HG03460 (cell line): Measurements from ENCODE around the gene E2F2.

Experiments
- ATAC-seq: cut with Tn5 transposase; IDR thresholded peaks from one replicate; pipeline ENCODE4 v1.9.1; 2021; ENCODE audit not compliant: unreplicated experiment

Gene E2F2

DNA sequence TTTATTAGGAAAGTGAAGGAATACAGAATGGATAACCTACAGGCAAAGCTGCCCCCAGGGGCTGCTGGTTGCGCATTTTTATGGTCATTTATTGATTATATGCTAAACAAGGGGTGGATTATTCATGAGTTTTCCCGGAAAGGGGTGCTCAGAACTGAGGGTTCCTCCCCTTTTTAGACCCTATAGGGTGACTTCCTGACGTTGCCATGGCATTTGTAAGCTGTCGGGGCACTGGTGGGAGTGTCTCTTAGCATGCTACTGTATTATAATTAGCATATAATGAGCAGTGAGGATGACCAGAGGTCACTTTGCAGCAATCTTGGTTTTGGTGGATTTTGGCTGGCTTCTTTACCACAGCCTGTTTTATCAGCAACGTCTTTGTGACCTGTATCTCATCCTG is 41.2 kb downstream of the E2F2 start:
- ATAC-seq, result no peak

DNA sequence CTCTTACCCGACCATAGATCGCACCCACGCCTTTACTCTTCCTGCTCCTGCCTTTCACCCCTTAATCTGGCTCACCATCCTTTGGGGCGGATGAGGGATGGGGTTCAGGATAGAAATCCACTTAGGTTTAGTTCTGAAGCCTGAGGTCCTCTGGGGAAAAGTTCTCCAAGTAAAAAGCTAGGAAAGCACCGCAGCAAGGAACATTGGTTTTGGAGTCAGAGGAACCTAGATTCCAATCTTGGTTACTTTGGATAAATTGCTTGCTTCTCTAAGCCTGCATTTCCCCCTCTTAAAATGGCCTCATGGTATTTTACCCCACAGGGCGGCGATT is 46.1 kb downstream of the E2F2 start:
- no peak for ATAC-seq

- peak; percentile 49 for ATAC-seq
Observed at GRCh38 chr1:23484253-23485001, 46.6 kb downstream of the E2F2 start.

- ATAC-seq, result no peak
Observed at GRCh38 chr1:23483321-23484252, 47.4 kb downstream of the E2F2 start, which contains the start of gene ASAP3. Gene ASAP3, minus strand, starts transcription at chr1:23484179. Its CDS starts 46 bp downstream, at chr1:23484133.

GRCh38 chr1:23481904-23482303 is 49.1 kb downstream of the E2F2 start:
- ATAC-seq, result no peak

- ATAC-seq, result no peak
Observed at GRCh38 chr1:23481026-23481597, 49.9 kb downstream of the E2F2 start.

DNA sequence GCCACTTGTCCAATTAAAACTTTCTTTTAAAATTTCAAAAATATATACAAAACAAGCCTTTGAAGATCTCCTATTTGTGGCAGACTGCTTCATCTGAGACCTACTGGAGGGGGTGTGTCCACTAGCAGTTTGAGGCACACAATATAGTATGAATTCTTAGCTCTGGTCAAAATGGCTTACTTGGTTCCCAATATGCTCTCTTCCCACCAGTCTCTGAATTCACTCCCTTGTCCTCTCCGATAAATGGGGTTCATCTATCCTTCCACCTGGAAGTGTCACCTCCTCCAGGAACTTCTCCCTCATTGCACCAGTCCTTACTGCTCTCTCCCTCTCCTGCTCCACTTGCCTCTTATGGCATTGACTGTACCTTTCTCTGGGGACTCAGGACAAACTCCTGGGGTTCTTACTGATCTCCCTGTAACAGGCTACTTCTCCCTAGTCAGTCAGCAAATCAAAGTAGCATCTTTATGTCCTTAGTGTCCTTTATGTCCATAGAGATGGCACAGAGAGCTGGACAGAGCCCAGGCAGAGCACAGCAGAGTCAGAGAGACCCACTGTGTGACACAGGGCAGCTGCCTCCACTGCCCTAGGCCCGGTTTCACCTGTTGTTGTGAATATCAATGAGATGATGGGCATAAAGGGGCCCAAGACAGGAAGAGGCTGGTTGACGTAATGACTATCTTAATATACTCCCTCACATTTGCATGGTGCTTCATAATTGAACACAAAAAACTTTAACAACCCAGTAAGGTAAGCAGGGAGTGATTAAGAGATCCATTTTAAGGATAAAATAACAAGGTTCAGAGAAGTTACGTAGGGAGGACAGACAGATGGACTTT is 50.6 kb downstream of the E2F2 start:
- no peak for ATAC-seq

- ATAC-seq, result no peak
Observed at GRCh38 chr1:23479666-23479941, 51.4 kb downstream of the E2F2 start.

- no peak for ATAC-seq
Observed at GRCh38 chr1:23478896-23479665, 52.0 kb downstream of the E2F2 start.

DNA sequence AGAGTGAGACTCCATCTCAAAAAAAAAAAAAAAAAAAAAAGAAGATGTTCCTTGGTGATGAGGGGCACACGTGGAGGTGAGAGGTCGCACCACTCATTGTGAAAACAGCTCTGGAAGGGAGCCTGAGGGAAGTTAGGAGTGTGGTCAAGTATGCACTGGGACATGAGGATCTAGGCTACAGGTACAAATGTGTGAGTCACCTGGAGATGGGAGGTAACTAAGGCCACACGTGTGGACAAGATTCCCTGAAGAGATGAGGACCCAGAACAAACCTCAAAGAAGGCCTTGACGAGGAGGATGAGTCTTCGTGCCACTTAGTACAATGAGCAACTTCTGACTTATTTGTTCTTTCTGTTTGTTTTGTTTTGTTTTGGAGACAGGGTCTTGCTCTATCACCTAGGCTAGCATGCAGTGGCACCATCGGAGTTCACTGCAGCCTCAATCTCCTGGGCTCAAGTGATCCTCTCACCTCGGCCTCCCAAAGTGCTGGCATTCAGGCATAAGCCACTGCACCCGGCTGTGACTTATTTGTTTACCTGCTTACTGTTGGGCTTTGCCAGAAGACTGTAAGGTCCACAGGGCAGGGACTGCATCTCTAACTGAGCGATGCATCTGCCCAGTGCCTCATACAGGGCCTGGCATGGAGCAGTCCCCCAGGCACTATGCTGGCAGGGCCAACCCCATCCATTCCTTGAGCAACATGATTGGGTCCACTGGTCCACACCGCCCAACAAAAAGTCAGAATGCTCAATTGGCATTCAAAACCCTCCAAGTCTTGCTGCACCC is 53.5 kb downstream of the E2F2 start:
- no peak for ATAC-seq

DNA sequence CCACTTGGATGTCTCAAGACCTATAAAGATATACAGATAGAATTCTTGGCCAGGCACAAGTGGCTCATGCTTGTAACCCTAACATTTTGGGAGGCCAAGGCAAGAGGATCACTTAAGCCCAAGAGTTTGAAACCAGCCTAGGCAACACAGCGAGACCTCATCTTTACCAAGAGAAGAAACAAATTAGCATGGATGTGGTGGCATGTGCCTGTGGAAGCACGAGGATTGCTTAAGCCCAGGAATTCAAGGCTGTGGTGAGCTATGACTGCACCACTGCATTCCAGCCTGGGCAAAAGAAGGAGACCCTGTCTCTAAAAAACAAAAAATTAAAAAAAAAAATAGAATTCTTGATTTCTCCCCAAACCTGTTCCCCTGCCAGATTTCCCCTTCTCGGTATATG is 55.4 kb downstream of the E2F2 start:
- no peak for ATAC-seq

DNA sequence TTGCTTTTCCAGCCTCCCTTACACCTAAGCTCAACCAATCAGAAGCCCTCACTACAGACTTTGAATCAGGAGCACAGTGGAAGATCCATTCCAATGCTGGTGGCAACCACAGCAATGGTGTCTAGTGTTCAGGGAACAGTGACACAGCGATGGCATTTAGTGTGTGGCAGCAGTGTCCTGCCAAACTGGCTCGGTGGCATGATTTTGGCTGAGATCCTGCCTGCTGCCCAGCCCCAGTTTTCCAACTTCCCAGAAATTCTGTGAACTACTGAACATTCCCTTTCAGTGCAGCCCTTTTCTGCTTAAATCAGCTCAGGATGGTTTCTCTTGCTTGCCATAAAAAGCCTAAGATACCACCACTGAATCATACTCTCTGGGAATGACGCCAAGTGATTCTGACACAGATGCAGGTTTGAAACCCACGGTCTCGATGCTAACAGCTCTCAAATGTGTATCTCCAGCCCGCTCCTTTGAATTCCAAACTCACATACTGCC is 55.9 kb downstream of the E2F2 start:
- no peak for ATAC-seq

DNA sequence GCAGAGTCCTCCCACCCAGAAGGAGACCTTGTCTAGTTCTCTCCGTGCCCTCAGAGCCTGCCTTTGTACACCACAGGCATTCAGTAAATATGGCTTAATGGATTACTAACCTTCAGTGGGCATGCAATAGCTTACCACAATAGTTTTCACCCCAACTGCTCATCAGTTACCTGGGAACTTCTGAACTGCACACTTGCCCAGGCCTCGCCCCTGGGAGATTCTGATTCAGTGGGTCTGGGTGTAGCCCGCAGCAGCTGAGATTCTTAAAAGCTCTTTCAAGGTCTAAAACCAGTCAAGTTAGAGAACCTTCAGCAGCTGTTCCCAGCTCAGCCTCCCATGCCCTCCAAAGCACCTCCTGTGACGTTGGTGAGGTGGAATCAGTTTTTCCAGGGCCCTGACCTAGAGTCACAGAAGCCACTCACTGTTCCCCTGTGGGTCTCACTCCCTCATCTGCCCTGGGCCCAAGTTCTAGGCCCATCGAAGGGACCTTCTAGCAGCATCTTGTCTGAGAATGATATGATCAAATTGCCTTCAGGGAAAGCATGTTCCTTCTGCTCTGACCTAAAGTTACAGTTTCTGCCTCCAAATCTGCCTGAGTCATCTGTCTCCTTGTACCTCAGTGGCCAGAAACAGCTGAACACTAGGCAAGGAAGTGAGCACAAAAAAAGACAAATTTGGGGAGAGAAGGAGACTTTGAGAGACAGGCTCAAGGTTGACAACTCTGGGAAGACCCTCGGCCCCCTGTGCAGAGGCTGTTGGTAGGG is 57.8 kb downstream of the E2F2 start:
- ATAC-seq, result no peak

- no peak for ATAC-seq
Observed at GRCh38 chr1:23472351-23473036, 58.5 kb downstream of the E2F2 start.

DNA sequence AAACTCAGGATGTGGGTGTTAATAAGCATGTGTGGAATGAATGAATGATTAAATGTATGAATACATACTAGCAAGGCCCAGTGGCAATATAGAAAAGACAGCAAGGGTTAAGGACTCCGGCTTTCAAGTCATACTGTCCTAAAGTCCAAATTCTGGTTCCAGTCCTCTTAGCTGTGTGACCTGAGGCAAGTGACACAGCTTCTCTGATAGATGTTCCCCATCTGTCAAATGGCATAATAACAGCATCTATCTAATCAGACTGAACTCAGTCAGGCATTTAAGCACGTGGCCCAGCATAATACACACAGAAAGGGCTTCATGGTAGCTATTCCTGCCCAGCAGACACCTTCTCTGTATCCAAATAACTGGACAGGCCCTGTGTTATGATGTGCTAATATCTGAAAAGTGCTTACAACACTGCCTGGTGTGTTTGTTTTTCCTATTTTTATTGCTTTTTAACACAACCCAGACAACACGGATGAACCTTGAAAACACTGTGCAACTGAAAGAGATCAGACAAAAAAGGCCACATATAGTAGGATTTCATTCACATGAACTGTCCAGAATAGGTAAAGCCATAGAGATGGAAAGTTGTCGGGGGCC is 59.5 kb downstream of the E2F2 start:
- ATAC-seq, result no peak

GRCh38 chr1:23470282-23471070 is 60.6 kb downstream of the E2F2 start:
- ATAC-seq, result no peak

GRCh38 chr1:23469372-23469982 is 61.6 kb downstream of the E2F2 start:
- ATAC-seq, result no peak
